GM19239 (cell line): ENCODE measurements around the gene PLEKHB2.
A peak's percentile ranks its signal among the peaks of the same experiment; 100 is the strongest.
"Not testable (repeated sequence)": the region's sequence is repeated elsewhere in the genome, so short reads cannot be mapped to it uniquely, and the experiment has no call there.

ENCODE experiments used
- DNase-seq: peaks from one replicate; pipeline ENCODE4 v3.0.0; 2011; ENCODE audit warnings: low spot score; ENCODE audit not compliant: insufficient read length
- FAIRE-seq: peaks from 2 replicates; lab custom pipeline; 2011; peaks lifted over from hg19 to GRCh38; lab: Jason Lieb, UNC

Gene PLEKHB2

DNA sequence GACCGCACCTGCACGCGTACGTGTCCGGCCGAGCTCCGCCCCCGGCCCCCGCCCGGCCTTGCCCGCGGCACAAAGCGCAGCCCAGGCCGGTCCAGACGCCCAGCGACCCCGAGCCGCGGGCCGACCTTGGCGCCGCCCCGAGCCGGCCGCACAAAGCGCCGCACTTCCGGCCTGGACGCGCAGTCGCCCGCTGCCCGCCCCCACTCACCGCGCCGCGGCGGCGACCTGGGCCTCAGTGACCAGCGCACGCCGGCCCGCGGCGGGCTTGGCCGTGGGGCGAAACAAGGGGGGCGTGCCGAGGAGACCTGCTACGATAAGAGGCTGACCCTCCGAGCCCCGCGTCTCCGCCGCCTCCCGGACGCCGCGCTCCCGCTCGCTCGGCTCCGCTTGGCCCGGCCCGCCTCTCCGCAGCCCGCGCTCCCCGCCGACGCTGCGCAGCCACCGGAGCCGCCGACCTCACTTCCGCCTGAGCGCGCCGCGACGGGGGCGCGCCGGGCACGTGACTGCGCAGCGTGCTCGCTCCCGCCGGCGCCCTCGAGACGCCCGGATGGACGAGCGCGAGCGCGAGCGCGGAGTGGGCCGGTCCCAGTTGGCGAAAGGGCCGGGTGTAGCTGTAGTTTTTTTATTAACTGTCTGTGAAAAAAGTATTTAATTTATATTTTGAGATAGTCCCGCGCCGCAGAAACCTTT, 12.0 kb upstream of the PLEKHB2 start, which contains the start of gene FAM168B:
FAM168B (minus strand) TSS at position 455 of the 690 bp plus-strand sequence. CDS start 10,814 bp downstream, outside the sequence.
- DNase-seq (peak; percentile 87), FAIRE-seq (peak; percentile 57)

DNA sequence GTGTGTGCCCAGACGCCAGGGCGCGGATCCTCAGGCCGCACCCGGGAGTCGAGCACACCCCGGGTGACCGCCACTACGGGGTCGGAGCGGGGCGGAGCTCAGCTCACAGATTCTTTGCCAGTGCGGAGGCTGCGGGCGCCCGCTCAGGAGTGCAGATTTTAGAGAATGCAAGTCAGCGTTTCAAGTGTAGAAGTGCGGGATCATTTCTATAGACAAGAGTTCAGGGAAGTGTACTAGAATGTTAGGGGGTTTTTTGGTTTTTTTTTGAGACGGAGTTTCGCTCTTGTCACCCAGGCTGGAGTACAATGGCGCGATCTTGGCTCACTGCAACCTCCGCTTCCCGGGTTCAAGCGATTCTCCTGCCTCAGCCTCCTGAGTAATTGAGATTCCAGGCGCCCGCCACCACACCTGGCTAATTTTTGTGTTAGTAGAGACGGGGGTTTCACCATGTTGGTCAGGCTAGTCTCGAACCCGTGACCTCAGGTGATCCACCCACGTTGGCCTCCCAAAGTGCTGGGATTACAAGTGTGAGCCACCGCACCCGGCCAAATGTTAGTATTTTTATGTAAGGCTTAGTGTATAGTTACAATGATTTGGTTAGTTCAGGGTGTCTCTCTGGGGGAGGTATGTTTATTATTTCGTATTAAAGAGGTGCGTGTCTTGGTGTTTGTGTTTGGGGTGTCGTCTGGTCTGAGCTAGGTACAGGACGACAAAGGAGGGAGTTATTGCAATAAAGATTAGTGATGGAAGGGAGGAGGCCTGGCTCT, 11.3 kb upstream of the PLEKHB2 start:
- FAIRE-seq: peak; percentile 85
- peak; percentile 46 for DNase-seq

DNA sequence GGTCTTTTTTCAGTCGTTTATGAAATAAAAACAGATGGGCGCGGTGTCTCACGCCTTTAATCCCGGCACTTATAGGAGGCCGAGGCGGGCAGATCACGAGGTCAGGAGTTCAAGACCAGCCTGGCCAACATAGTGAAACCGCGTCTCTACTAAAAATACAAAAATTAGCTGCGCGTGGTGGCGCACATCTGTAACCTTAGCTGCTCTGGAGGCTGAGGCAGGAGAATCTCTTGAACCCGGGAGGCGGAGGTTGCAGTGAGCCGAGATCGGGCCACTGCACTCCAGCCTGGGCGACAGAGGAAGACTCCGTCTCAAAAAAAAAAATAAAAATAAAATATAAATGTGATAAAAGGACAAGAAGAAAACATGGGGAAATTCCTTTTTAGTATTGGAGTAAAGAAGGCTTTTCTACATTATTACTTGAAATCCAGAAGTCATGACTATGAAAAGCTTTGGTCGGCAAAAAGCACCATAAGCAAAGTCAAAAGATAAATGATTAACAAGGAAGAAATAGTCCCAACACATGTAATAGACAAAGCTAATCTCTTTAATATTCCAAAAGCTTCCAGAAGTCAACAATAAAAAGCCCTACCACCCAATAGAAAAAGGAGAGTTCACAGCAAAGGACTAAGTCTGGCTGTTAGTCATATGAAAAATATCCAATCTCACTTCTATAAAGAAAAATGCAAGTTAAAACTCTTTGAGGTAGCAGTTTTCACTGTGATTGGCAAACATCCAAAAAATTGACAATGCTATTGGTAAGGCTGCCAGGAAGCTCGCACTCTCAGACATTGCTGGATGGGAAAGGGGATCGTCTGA, 10.5 kb upstream of the PLEKHB2 start:
- FAIRE-seq: no peak
- no peak for DNase-seq

GRCh38 chr2:131103165-131103564, 2.0 kb upstream of the PLEKHB2 start:
- FAIRE-seq: no peak
- DNase-seq: no peak

GRCh38 chr2:131104487-131105155, 515 bp upstream of the PLEKHB2 start:
- peak; percentile 52 for DNase-seq
- FAIRE-seq: peak; percentile 45

DNA sequence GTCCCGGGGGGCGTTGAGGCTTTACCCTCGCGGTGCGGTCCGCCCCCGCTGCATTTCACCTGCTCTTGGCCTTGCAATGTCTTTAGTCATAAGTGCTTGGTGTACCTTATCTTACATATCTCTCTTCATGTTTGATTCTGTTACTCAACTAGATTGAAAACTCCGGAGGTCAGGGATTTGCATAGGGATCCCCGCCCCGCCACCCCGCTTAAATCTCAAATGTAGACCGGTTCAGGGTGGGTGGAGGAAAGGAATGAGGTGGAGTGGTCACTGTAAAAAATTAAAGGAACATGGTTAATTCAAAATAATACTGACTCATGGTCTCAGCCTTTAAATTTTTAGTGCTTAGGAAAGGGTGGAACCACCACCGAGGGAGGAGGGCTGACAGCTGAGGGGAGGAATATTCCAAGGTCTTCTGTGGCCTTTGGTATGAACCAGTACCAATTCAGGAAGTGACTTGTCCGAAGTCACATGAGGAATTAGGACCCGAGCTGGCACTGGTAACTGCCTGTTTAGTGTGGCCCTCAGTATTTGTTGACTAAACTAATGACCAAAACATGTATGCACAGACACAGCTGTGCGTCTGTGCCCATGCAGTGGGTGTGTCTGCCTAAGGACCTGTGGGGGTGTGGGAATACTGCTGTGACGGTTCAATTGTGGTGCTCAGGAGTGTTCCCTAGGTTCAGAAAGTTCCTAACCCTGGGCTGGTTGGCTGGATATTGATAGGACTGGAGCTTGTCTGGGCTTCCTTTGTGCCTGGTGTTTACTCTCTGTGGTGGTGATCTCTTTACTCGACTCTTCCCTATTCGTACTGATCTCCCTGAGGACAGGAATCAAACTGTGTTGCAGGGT, 1.0 kb downstream of the PLEKHB2 start:
- FAIRE-seq: peak; percentile 55
- no peak for DNase-seq

- FAIRE-seq (no peak), DNase-seq (no peak)
These were observed 7.4 kb downstream of the PLEKHB2 start for GRCh38 chr2:131112529-131112928.

- DNase-seq (no peak), FAIRE-seq (no peak)
These were observed 8.6 kb downstream of the PLEKHB2 start for GRCh38 chr2:131113566-131114227.

- not testable (repeated sequence) for FAIRE-seq, DNase-seq
These were observed 9.8 kb downstream of the PLEKHB2 start for GRCh38 chr2:131114950-131115349.

- DNase-seq (no peak), FAIRE-seq (no peak)
These were observed 10.6 kb downstream of the PLEKHB2 start for GRCh38 chr2:131115752-131116151.

DNA sequence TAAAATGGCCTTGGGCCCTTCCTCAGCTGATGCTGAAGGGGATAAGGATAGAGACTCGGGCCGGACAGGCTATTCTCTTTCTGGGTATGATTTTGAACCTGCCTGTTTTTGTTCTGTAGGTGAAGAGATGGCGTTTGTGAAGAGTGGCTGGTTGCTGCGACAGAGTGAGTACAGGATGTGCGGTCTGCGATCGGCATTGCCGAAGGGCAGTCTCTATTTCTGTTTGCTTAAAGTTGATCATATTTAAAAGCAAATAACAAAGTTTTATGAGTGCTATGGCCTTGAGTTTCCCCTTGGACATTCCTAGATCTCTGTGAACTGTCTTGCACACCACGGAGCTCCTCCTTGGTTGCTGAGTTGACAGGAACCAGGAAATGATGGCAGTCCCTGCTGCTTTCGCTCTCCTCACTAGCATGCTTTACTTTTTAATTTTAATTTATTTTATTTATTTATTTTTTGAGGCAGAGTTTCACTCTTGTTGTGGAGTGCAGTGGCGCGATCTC, 15.7 kb downstream of the PLEKHB2 start:
- DNase-seq (no peak), FAIRE-seq (no peak)

GRCh38 chr2:131121464-131121863, 16.3 kb downstream of the PLEKHB2 start:
- DNase-seq (no peak), FAIRE-seq (no peak)

DNA sequence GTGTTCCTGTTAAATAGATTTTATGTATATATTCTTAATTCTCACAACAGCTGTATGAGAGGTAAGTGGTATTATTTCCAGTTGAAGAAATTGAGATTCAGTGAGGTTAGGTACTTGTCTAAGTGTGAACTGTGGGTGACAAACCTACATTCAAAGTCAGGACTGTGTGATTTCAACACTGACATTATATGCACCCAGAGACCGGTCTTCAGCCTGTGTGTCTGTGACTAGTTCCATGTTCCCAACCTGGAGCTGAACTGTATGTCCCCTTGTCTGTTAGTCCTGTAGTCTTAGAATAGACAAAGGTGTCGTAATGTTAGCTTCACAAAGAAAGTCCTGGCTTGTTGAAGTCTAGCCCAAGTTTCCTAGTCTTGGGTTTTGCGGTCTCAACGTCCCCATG, 17.4 kb downstream of the PLEKHB2 start:
- no peak for DNase-seq
- FAIRE-seq: no peak

DNA sequence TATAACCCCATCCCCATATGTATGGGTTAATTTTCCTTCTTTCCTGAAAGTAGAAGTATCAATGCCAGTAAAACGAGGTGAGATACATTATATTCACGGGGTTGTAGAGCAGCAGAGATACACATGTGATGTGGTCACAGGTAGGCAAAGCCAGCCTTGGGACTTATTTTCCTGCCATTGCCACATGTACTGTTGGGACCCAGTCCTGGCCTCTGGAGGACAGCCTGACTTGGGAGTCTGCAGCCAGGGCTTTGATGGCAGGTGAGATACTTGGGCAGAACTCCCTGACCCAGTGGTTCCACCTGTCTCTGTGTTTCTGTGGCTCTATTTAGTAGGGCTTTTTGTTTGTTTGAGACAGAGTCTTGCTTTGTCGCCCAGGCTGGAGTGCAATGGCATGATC, 18.1 kb downstream of the PLEKHB2 start:
- no peak for DNase-seq
- FAIRE-seq: no peak

- FAIRE-seq: no peak
These were observed 20.1 kb downstream of the PLEKHB2 start for GRCh38 chr2:131125195-131125757.

GRCh38 chr2:131126436-131126835, 21.3 kb downstream of the PLEKHB2 start:
- DNase-seq (no peak), FAIRE-seq (no peak)

More at GRCh38 chr2:131125195-131125757, 20.1 kb downstream of the PLEKHB2 start:
- DNase-seq: no peak

DNA sequence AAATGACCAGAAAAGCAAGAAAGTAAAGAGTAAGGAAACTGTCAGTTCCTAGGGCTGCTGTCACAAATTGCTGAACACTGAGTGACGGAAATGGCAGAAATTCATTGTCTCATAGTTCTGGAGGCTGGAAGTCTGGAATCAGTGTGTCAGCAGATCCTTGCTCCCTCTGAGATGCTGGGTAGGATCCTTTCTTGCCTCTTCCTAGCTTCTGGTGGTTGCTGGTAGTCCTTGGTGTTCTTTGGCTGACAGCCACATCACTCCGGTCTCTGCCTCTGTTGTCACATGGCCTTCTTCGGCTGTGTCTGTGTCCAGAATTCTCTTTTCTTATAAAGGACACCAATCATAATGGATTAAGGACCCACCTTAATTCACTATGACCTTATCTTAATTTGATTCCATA, 21.9 kb downstream of the PLEKHB2 start:
- FAIRE-seq (no peak), DNase-seq (no peak)

GRCh38 chr2:131127981-131128380, 22.8 kb downstream of the PLEKHB2 start:
- FAIRE-seq (no peak), DNase-seq (no peak)
